ENCODE data around the gene HSD17B11. TPM values are rescaled to one million over a fixed set of nuclear protein-coding genes. Genes with fewer than 3 reads are reported as not detected.
A peak's percentile ranks its signal among the peaks of the same experiment; 100 is the strongest.
"Not testable (repeated sequence)": the region's sequence is repeated elsewhere in the genome, so short reads cannot be mapped to it uniquely, and the experiment has no call there.

HSD17B11 gene
- total and polyA plus RNA-seq, 2 donors from 2014 or later, result 39.5 to 48.1 TPM

- no peaks in the 10 kb centered on the region for H3K27me3 ChIP-seq (ENCODE audit: control insufficient read depth, insufficient read depth, low read length)
- FAIRE-seq, result no peak
- no peak within 1 kb of the TSS for H3K27ac ChIP-seq (ENCODE audit: low read depth in 2 of 2, low read length in 2 of 2)
Observed at GRCh38 chr4:87322754-87323153, 68.2 kb downstream of the HSD17B11 start, which contains the start of gene HSD17B13. Gene HSD17B13 (minus strand): TSS chr4:87322882. CDS start chr4:87322841, 41 bp downstream.

GRCh38 chr4:87321888-87322287, 69.1 kb downstream of the HSD17B11 start:
- DNase-seq (no peak), FAIRE-seq (no peak)
- Histone ChIP-seq H3K27ac (ENCODE audit: low read depth in 2 of 2, low read length in 2 of 2) (no peak overlapping the region), H3K9me3 (ENCODE audit: control insufficient read depth in 2 of 3, insufficient read depth in 1 of 3, low read length in 3 of 3) (no peaks in the 10 kb centered on the region), H3K27me3 (ENCODE audit: control insufficient read depth, insufficient read depth, low read length) (no peaks in the 10 kb centered on the region), H3K36me3 (ENCODE audit: control insufficient read depth in 2 of 3, insufficient read depth in 3 of 3, low read length in 3 of 3) (no peaks in the 10 kb centered on the region), H3K4me3 (ENCODE audit: low read length in 3 of 3) (no peak overlapping the region), H3K4me1 (ENCODE audit: control insufficient read depth in 2 of 3, insufficient read depth in 2 of 3, low read depth in 1 of 3, low read length in 3 of 3) (no peaks in the 10 kb centered on the region), H3K9ac (ENCODE audit: low read length in 3 of 3) (no peak overlapping the region)
- intact Hi-C loops (cut with DNase I), result no loop called here
- TF ChIP-seq CTCF (IDR thresholded peaks at IDR 0.05; ENCODE audit: borderline replicate concordance, extremely low read depth, insufficient read depth), result no peak

More at GRCh38 chr4:87322754-87323153, 68.2 kb downstream of the HSD17B11 start, which contains the start of gene HSD17B13:
- Histone ChIP-seq H3K9ac (ENCODE audit: low read length in 3 of 3) (no peak within 1 kb of the TSS), H3K4me3 (ENCODE audit: low read length in 3 of 3) (no peak within 1 kb of the TSS), H3K4me1 (ENCODE audit: control insufficient read depth in 2 of 3, insufficient read depth in 2 of 3, low read depth in 1 of 3, low read length in 3 of 3) (no peaks in the 10 kb centered on the region), H3K9me3 (ENCODE audit: control insufficient read depth in 2 of 3, insufficient read depth in 1 of 3, low read length in 3 of 3) (no peaks in the 10 kb centered on the region), H3K36me3 (ENCODE audit: control insufficient read depth in 2 of 3, insufficient read depth in 3 of 3, low read length in 3 of 3) (no peaks in the 10 kb centered on the region)
- no peak for TF ChIP-seq CTCF (IDR thresholded peaks at IDR 0.05; ENCODE audit: borderline replicate concordance, extremely low read depth, insufficient read depth)
- DNase-seq, result no peak
- intact Hi-C loops (cut with DNase I), result no loop called here

GRCh38 chr4:87317527-87317926, 73.5 kb downstream of the HSD17B11 start:
- DNase-seq (no peak), FAIRE-seq (peak; percentile 21)
- Histone ChIP-seq H3K9me3 (ENCODE audit: control insufficient read depth in 2 of 3, insufficient read depth in 1 of 3, low read length in 3 of 3) (no peaks in the 10 kb centered on the region), H3K9ac (ENCODE audit: low read length in 3 of 3) (no peak overlapping the region), H3K4me1 (ENCODE audit: control insufficient read depth in 2 of 3, insufficient read depth in 2 of 3, low read depth in 1 of 3, low read length in 3 of 3) (no peaks in the 10 kb centered on the region), H3K36me3 (ENCODE audit: control insufficient read depth in 2 of 3, insufficient read depth in 3 of 3, low read length in 3 of 3) (no peaks in the 10 kb centered on the region), H3K4me3 (ENCODE audit: low read length in 3 of 3) (no peak overlapping the region), H3K27me3 (ENCODE audit: control insufficient read depth, insufficient read depth, low read length) (no peaks in the 10 kb centered on the region), H3K27ac (ENCODE audit: low read depth in 2 of 2, low read length in 2 of 2) (no peak overlapping the region)
- intact Hi-C loops (cut with DNase I), result no loop called here
- no peak for TF ChIP-seq CTCF (IDR thresholded peaks at IDR 0.05; ENCODE audit: borderline replicate concordance, extremely low read depth, insufficient read depth)

GRCh38 chr4:87316961-87317360, 74.0 kb downstream of the HSD17B11 start:
- Histone ChIP-seq H3K4me1 (ENCODE audit: control insufficient read depth in 2 of 3, insufficient read depth in 2 of 3, low read depth in 1 of 3, low read length in 3 of 3) (no peaks in the 10 kb centered on the region), H3K27me3 (ENCODE audit: control insufficient read depth, insufficient read depth, low read length) (no peaks in the 10 kb centered on the region), H3K36me3 (ENCODE audit: control insufficient read depth in 2 of 3, insufficient read depth in 3 of 3, low read length in 3 of 3) (no peaks in the 10 kb centered on the region), H3K27ac (ENCODE audit: low read depth in 2 of 2, low read length in 2 of 2) (no peak overlapping the region), H3K4me3 (ENCODE audit: low read length in 3 of 3) (no peak overlapping the region), H3K9ac (ENCODE audit: low read length in 3 of 3) (no peak overlapping the region), H3K9me3 (ENCODE audit: control insufficient read depth in 2 of 3, insufficient read depth in 1 of 3, low read length in 3 of 3) (no peaks in the 10 kb centered on the region)
- intact Hi-C loops (cut with DNase I), result no loop called here
- DNase-seq (no peak), FAIRE-seq (no peak)
- no peak for TF ChIP-seq CTCF (IDR thresholded peaks at IDR 0.05; ENCODE audit: borderline replicate concordance, extremely low read depth, insufficient read depth)

- H3K9me3 ChIP-seq (ENCODE audit: control insufficient read depth in 2 of 3, insufficient read depth in 1 of 3, low read length in 3 of 3); H3K27me3 ChIP-seq (ENCODE audit: control insufficient read depth, insufficient read depth, low read length); intact Hi-C loops (cut with DNase I): not testable (repeated sequence)
Observed at GRCh38 chr4:87315000-87315399, 76.0 kb downstream of the HSD17B11 start.

More at GRCh38 chr4:87315000-87315399, 76.0 kb downstream of the HSD17B11 start:
- not testable (repeated sequence) for H3K9ac ChIP-seq (ENCODE audit: low read length in 3 of 3); H3K4me3 ChIP-seq (ENCODE audit: low read length in 3 of 3); H3K27ac ChIP-seq (ENCODE audit: low read depth in 2 of 2, low read length in 2 of 2); DNase-seq; FAIRE-seq; H3K36me3 ChIP-seq (ENCODE audit: control insufficient read depth in 2 of 3, insufficient read depth in 3 of 3, low read length in 3 of 3); H3K4me1 ChIP-seq (ENCODE audit: control insufficient read depth in 2 of 3, insufficient read depth in 2 of 3, low read depth in 1 of 3, low read length in 3 of 3)

Measured in kidney (tissue), 14 donors.